Stimulated activated CD4-positive, alpha-beta T cell treated with anti-CD3 and anti-CD28 coated beads, Interleukin-1b, Interleukin-23, amount 100 ng/mL, for 24 hours (primary cell): ENCODE results near the gene ASTN2.

Experiments used
- DNase-seq, 4 experiments: peaks; one replicate each; pipeline ENCODE4 v3.0.0-alpha.2; 2020; ENCODE audit warnings: low read depth in 4 of 4, low spot score in 1 of 4

ASTN2 gene

GRCh38 chr9:117122953-117123352 lies 291.9 kb downstream of the ASTN2 start:
- DNase-seq, result no peak

DNA sequence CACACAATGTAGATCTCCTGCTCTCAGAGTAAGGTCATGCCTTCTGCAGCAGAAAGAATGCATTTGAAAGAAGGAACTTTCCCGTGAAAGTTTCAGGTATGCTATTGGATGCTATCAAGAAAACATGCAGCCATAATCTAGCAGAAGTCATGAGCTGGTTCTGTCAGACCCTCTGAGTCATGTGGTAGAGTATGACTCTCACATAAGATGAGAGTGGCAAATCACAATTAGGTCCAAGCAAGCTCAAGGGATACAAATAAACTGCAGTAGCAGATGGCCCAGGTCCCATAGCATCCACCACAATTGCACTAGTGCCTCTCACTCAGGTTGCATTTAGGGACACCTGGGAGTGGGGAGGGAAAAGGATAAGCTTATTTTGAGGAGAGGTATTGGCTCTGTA lies 292.8 kb downstream of the ASTN2 start:
- no peak for DNase-seq

DNA sequence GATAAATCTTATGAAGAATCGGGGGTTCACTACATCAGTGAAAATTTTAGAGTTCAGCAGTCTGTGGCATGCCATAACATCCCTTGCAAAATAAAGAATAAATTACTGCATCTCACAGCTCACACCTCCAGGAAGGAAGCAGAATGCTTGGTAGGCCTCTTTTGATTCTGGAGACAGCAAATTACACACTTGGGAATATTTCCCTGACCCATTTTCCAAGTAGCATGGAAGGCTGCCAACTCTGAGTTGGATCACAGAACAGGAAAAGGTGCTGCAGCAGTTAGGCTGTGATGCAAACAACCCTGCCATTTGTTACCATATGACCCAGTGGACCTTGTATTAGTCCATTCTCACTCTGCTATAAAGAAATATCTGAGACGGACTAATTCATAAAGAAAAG lies 293.5 kb downstream of the ASTN2 start:
- DNase-seq, result no peak

- DNase-seq, result no peak
These were observed 294.8 kb downstream of the ASTN2 start for GRCh38 chr9:117120061-117120460.

- DNase-seq, result no peak
These were observed 298.8 kb downstream of the ASTN2 start for GRCh38 chr9:117116084-117116483.

DNA sequence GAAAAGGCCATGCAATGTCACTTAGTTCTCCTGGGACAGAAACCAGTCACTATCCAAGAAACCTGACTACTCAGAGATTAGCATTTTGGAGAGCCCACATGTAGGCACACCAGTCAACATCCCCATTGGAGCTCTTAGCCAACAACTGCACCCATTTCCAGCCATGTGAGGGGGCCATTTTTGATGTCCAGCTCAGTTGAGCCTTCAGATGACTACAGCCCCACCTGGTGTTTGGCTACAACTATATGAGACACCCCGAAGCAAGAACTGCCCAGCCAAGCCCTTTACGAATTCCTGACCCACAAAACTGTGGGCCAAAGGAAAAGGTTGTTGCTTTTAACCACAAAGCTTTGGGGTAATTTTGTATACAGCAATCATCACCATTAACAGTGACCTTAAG lies 300.1 kb downstream of the ASTN2 start:
- DNase-seq, result no peak

GRCh38 chr9:117104716-117105495 lies 310.0 kb downstream of the ASTN2 start:
- no peak for DNase-seq

DNA sequence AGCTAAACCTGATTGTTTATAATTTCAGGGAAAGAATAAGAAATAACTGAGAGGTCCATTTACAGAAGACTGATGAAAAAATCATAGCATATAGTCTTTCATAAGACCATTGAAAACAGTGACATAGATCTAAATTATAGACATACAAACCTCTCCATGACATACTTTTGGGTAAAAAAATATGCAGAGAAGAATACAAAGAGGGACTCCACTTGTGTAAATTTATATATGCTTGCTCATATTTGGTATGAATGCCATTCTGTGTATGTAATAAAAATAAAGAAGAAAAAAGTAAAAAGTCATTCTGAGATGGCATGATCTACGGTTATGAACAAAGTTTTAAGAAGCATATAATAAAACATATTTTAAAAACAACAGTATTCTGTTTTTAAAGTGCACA lies 310.7 kb downstream of the ASTN2 start:
- no peak for DNase-seq

- no peak for DNase-seq
These were observed 311.3 kb downstream of the ASTN2 start for GRCh38 chr9:117103438-117104110.

DNA sequence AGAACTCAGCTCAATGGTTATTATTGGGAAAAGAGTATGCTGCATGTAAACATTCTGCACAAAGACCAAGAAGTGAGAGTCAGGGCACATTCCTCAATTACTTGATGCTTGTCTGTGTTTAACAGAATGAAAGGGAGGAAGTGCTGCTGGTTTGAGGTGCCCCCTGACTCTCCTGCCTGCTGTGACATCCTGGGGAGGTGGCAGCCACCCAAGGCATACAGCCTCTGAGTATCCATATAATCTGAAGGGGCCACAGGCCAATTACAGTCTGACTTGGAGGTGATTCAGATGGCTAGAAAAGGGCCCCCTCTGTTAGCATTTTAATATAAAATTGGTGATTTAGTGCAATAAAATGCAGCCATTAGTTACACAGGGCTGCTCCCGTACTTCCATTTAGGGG lies 313.8 kb downstream of the ASTN2 start:
- DNase-seq, result no peak

- no peak for DNase-seq
These were observed 316.5 kb downstream of the ASTN2 start for GRCh38 chr9:117098331-117098730.

- DNase-seq, result no peak
These were observed 317.1 kb downstream of the ASTN2 start for GRCh38 chr9:117097761-117098160.

DNA sequence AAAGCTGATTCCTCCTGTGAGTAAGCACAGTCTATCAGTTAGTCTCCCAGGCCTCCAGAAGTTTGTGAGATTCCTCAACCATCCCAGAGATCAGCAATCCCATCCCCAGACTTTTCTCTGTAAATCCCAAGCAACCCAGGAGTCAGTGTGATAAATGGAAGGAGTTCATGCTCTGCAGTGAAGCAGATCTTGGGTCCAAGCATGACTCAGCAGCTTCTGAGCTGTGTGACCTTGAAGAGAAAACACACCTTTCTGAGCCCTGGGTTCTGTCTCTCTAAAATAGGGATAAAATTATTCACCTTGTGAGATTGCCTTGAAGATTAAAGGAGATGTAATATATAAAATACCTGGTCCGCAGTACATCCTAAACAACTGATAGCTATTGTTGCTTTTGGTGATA lies 318.7 kb downstream of the ASTN2 start:
- DNase-seq, result no peak

- no peak for DNase-seq
These were observed 319.8 kb downstream of the ASTN2 start for GRCh38 chr9:117095081-117095480.

- DNase-seq, result no peak
These were observed 320.7 kb downstream of the ASTN2 start for GRCh38 chr9:117093891-117094844.

DNA sequence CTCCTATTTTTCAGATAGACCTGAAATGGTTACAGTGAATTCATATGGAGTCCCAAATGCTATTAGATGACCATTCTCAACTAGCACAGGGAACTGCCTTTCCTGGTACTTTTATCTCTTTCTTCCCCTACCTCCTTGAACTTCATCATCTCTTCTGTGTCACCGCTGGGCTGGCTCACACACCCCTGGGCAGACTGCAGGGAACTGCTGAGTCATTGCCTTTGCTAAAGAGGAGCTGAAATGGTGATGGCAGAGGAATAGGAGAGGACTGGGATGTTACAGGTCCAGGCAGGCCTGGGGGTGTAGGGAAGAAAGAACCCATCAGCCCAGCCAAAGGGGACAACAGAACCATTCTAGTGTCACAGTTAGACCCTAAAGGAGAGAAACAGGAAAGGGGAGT lies 322.3 kb downstream of the ASTN2 start:
- no peak for DNase-seq

DNA sequence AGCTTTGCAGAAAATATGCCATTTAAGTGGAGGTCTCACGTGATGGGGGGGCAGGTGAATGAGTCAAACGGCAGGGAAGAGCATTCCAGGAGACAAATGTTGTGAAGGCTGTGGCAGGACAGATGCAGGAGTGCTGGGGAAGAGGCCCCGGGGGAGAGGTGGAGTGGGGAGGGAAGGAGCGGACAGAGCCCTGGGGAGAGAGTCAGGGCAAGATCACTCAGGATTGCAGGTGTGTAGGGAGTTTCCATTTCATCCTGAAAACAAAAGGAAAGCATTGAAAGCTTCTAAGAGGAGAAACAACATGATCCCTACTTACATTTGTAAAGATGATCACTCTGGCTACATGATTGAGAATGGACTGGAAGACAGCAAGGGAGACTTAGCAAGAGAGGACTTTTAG lies 323.3 kb downstream of the ASTN2 start:
- DNase-seq, result no peak

DNA sequence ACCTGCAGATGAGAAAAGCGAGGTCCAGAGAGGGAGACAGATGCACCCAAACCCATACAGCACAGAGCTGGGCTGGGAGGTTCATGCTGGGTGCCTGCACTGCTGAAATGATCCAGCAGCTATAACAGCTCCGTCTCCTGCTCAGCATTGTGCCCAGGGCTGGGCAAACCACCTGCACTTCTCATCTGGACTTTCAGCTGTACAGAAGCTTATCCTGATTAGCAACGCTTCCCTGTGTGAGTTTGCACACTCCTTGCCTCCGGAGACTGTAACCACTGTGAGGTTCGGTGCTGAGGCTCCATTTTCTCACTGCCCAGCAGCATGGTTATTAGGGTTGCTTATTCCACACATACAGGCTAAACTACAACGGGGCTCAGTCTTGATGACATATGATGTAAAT lies 326.1 kb downstream of the ASTN2 start:
- DNase-seq, result no peak

- DNase-seq, result no peak
These were observed 326.7 kb downstream of the ASTN2 start for GRCh38 chr9:117088140-117088539.

DNA sequence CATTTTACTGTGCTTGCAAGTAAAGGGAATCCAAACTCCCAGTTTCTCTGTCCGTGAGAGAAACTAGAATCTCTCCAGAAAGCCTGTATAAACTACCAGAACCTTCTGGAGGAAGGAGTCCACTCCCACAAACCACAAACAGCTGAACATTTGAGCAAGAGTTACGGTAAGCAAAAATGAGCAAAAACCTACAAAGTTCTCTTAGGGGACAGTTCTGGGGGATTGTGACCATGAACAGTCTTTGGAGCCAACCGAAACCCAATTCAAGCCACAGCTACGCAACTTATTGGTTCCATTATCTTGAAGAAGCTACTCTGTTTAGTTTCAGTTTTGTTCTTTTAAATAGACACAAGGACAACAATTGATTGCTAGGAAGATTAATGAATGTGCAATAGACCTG lies 330.6 kb downstream of the ASTN2 start:
- DNase-seq, result no peak

DNA sequence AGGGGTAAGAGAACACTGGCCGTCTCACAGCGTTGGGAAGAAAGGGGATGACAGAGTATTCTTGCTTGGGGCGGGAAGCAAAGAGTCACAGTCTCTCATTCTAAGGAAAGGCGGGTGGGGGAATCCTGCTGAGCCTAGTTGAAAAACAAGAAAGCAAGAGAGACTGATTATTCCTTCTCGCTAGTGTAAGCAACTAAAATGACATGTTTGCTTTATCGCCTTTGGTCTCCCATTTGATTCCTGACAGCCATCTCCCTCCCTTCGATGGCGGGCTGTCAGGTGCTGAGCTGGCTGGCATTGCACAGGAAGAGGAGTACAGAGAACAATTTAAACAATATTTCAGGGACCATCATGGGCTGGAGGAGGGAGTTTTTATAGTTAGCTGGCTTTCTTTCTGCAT lies 331.3 kb downstream of the ASTN2 start:
- DNase-seq, result no peak
